Mammary epithelial cell (primary cell): ENCODE measurements around the gene ICAM1.

Experiments used
- EZH2 ChIP-seq: IDR thresholded peaks from 2 replicates; pipeline ENCODE4 v1.6.1; 2012; ENCODE audit warnings: low read length, inconsistent platforms, borderline replicate concordance
- TF ChIP-seq, protein P1 (sequence below), 2 donors: IDR thresholded peaks in 1 of 2; conservative IDR thresholded peaks in 1 of 2; 2 replicates each; pipeline ENCODE4 v1.5.1; 2011 to 2012; ENCODE audit warnings: inconsistent platforms in 2 of 2, low read length in 2 of 2, mild to moderate bottlenecking in 2 of 2, control low read depth in 1 of 2, low read depth in 1 of 2; ENCODE audit not compliant: insufficient read depth in 1 of 2; ENCODE audit errors: extremely low read depth in 1 of 2

DNA sequence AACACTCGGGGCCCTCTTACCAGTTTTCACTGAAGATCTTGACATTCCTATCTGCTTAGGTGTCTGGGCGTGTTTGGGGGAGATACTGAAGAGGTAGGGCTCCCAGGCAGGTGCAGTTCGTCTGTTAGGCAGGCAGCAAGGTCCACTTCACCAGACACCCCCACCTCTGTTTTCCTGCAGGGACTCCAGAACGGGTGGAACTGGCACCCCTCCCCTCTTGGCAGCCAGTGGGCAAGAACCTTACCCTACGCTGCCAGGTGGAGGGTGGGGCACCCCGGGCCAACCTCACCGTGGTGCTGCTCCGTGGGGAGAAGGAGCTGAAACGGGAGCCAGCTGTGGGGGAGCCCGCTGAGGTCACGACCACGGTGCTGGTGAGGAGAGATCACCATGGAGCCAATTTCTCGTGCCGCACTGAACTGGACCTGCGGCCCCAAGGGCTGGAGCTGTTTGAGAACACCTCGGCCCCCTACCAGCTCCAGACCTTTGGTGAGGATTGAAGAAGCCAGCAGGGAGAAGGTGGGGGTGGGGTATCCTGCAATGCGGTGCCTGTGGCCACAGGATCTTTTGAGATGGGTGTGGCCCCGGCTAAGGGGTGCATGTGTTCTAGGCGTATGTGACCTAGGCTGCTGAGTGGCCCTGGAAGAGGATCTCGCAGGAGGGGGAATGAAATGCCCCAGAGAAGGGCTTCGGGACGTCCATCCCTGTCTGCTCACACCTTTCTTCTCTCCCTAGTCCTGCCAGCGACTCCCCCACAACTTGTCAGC lies 12.6 kb downstream of the ICAM1 start:
- TF ChIP-seq, protein P1, sequence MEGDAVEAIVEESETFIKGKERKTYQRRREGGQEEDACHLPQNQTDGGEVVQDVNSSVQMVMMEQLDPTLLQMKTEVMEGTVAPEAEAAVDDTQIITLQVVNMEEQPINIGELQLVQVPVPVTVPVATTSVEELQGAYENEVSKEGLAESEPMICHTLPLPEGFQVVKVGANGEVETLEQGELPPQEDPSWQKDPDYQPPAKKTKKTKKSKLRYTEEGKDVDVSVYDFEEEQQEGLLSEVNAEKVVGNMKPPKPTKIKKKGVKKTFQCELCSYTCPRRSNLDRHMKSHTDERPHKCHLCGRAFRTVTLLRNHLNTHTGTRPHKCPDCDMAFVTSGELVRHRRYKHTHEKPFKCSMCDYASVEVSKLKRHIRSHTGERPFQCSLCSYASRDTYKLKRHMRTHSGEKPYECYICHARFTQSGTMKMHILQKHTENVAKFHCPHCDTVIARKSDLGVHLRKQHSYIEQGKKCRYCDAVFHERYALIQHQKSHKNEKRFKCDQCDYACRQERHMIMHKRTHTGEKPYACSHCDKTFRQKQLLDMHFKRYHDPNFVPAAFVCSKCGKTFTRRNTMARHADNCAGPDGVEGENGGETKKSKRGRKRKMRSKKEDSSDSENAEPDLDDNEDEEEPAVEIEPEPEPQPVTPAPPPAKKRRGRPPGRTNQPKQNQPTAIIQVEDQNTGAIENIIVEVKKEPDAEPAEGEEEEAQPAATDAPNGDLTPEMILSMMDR (conservative IDR thresholded peaks at IDR 0.05 in 1 of 2, IDR thresholded peaks at IDR 0.05 in 1 of 2; ENCODE audit: extremely low read depth in 1 of 2, insufficient read depth in 1 of 2, low read depth in 1 of 2, low read length in 2 of 2): no peak
- no peak for TF ChIP-seq EZH2
